MM.1S (cell line): Measurements from ENCODE around the gene CALML3.

Source experiments
- DNase-seq: peaks from one replicate; pipeline ENCODE4 v3.0.0-alpha.2; 2015
- H2AFZ ChIP-seq: fragments of 300-600 bp; sonication (generic); 2 replicates; pipeline ENCODE4 v1.6.0; 2016; ENCODE audit warnings: antibody characterized with exemption, low read length
- H3F3A ChIP-seq: fragments of 300-600 bp; sonication (generic); 2 replicates; pipeline ENCODE4 v1.6.1; 2016; ENCODE audit warnings: mild to moderate bottlenecking, antibody characterized with exemption, low read length, moderate library complexity, mixed read lengths; ENCODE audit not compliant: insufficient read depth
- H3K27ac ChIP-seq: fragments of 300-600 bp; sonication (generic); 2 replicates; pipeline ENCODE4 v1.5.1; 2016; ENCODE audit warnings: mild to moderate bottlenecking, low read length
- H3K27me3 ChIP-seq: fragments of 300-600 bp; sonication (generic); replicated peaks from 2 replicates; pipeline ENCODE4 v1.6.0; 2016; ENCODE audit warnings: low read length; ENCODE audit not compliant: insufficient read depth
- H3K36me3 ChIP-seq: fragments of 300-600 bp; sonication (generic); replicated peaks from 2 replicates; pipeline ENCODE4 v1.6.1; 2016; ENCODE audit warnings: mild to moderate bottlenecking, low read length, mixed read lengths; ENCODE audit not compliant: insufficient read depth
- H3K4me1 ChIP-seq: fragments of 300-600 bp; sonication (generic); 2 replicates; pipeline ENCODE4 v1.6.1; 2016; ENCODE audit warnings: low read length, mixed read lengths
- H3K4me2 ChIP-seq: fragments of 300-600 bp; sonication (generic); 2 replicates; pipeline ENCODE4 v1.6.0; 2016; ENCODE audit warnings: low read depth, low read length
- H3K4me3 ChIP-seq: fragments of 300-600 bp; sonication (generic); 2 replicates; pipeline ENCODE4 v1.5.1; 2016; ENCODE audit warnings: low read length, mixed read lengths
- H3K79me2 ChIP-seq: fragments of 300-600 bp; sonication (generic); 2 replicates; pipeline ENCODE4 v1.6.1; 2016; ENCODE audit warnings: mixed run types, low read length, mixed read lengths
- H3K9ac ChIP-seq: fragments of 300-600 bp; sonication (generic); 2 replicates; pipeline ENCODE4 v1.6.1; 2016; ENCODE audit warnings: low read length, mixed read lengths
- H3K9me2 ChIP-seq: fragments of 300-600 bp; sonication (generic); replicated peaks from 2 replicates; pipeline ENCODE4 v1.6.1; 2016; ENCODE audit warnings: mild to moderate bottlenecking, low read length, mixed read lengths; ENCODE audit not compliant: insufficient read depth
- H3K9me3 ChIP-seq: fragments of 300-600 bp; sonication (generic); replicated peaks from 2 replicates; pipeline ENCODE4 v1.6.1; 2016; ENCODE audit warnings: mild to moderate bottlenecking, low read length, mixed read lengths; ENCODE audit not compliant: insufficient read depth
- H4K20me1 ChIP-seq: fragments of 300-600 bp; sonication (generic); 2 replicates; pipeline ENCODE4 v1.6.1; 2016; ENCODE audit warnings: mild to moderate bottlenecking, low read length, moderate library complexity, mixed read lengths; ENCODE audit not compliant: insufficient read depth
- CTCF ChIP-seq: fragments of 300-600 bp; sonication (generic); IDR thresholded peaks from 2 replicates; pipeline ENCODE4 v1.5.1; 2016; ENCODE audit warnings: antibody characterized with exemption, low read length, mixed read lengths
- EZH2 ChIP-seq: fragments of 300-600 bp; sonication (generic); optimal IDR thresholded peaks from 2 replicates; pipeline ENCODE3; 2017; ENCODE audit warnings: low read depth, mild to moderate bottlenecking, antibody characterized with exemption, low read length, mixed read lengths
- EZH2phosphoT487 ChIP-seq: fragments of 300-600 bp; sonication (generic); IDR thresholded peaks from 2 replicates; pipeline ENCODE4 v1.6.1; 2018; ENCODE audit warnings: antibody characterized with exemption, low read length

Gene CALML3

GRCh38 chr10:5500910-5501309, 23.9 kb upstream of the CALML3 start:
- no peaks in the 10 kb centered on the region for H3K9me2 ChIP-seq
- no peak overlapping the region for H3K27ac ChIP-seq
- H2AFZ ChIP-seq = no peak overlapping the region
- H3K79me2 ChIP-seq = no peaks in the 10 kb centered on the region
- no peak overlapping the region for H3K4me2 ChIP-seq
- H3K4me3 ChIP-seq = no peak overlapping the region
- no peak for TF ChIP-seq CTCF
- TF ChIP-seq EZH2 = no peak
- no peak for TF ChIP-seq EZH2phosphoT487
- no peak for DNase-seq
- H3F3A ChIP-seq = no peaks in the 10 kb centered on the region
- H3K9ac ChIP-seq = no peak overlapping the region
- H3K9me3 ChIP-seq = no peaks in the 10 kb centered on the region
- H4K20me1 ChIP-seq = no peaks in the 10 kb centered on the region
- no peaks in the 10 kb centered on the region for H3K36me3 ChIP-seq
- H3K27me3 ChIP-seq = peaks cover 19% of the 10 kb centered on the region
- H3K4me1 ChIP-seq = no peaks in the 10 kb centered on the region

- Histone ChIP-seq H3K27me3 (peaks cover 19% of the 10 kb centered on the region), H3K27ac (no peak overlapping the region), H2AFZ (no peak overlapping the region), H4K20me1 (no peaks in the 10 kb centered on the region), H3K9me3 (no peaks in the 10 kb centered on the region), H3K36me3 (no peaks in the 10 kb centered on the region), H3F3A (no peaks in the 10 kb centered on the region), H3K9me2 (no peaks in the 10 kb centered on the region), H3K4me2 (no peak overlapping the region), H3K4me3 (no peak overlapping the region), H3K4me1 (no peaks in the 10 kb centered on the region), H3K79me2 (no peaks in the 10 kb centered on the region), H3K9ac (no peak overlapping the region)
- no peak for TF ChIP-seq EZH2phosphoT487
- no peak for TF ChIP-seq EZH2
- TF ChIP-seq CTCF = no peak
- no peak for DNase-seq
Observed at GRCh38 chr10:5502061-5502521, 22.7 kb upstream of the CALML3 start.

- H3K9me3 ChIP-seq = no peaks in the 10 kb centered on the region
- no peak overlapping the region for H3K27ac ChIP-seq
- H3K4me3 ChIP-seq = no peak overlapping the region
- no peaks in the 10 kb centered on the region for H3K4me1 ChIP-seq
- H3K9ac ChIP-seq = no peak overlapping the region
- H2AFZ ChIP-seq = no peak overlapping the region
- no peaks in the 10 kb centered on the region for H3F3A ChIP-seq
- no peaks in the 10 kb centered on the region for H3K36me3 ChIP-seq
- H3K27me3 ChIP-seq = peaks cover 19% of the 10 kb centered on the region
- H3K79me2 ChIP-seq = no peaks in the 10 kb centered on the region
- TF ChIP-seq EZH2phosphoT487 (no peak), CTCF (no peak), EZH2 (no peak)
- H3K9me2 ChIP-seq = no peaks in the 10 kb centered on the region
- H4K20me1 ChIP-seq = no peaks in the 10 kb centered on the region
- no peak for DNase-seq
- H3K4me2 ChIP-seq = no peak overlapping the region
Observed at GRCh38 chr10:5502571-5503476, 21.9 kb upstream of the CALML3 start.
